ENCODE results near the gene KIAA1549. TPM values are rescaled to one million over a fixed set of nuclear protein-coding genes. Genes with fewer than 3 reads are reported as not detected.
"Not testable (repeated sequence)": the region's sequence is repeated elsewhere in the genome, so short reads cannot be mapped to it uniquely, and the experiment has no call there.

The KIAA1549 gene
- total RNA-seq, 2 experiments from 2014 or later: 1.7 to 2.2 TPM

DNA sequence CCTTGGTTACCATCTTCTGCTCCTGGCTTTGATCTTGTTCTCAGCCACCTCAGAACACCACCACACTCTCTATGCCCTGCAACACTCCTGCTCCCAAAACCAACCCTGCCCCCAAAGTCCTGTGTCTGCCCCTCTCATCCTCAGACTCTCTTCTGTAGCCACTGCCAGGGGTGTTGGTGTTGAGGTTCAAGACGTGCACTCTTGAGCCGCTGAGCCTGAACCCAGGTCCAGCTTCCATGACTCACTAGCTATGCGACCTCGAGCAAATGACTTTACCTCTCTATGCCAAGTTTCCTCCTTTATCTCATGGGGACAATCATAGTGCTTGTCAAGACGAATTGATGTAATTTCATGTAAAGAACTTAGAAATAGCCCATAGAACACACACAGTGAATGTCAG, 182.4 kb downstream of the KIAA1549 start:
- Mint-ChIP-seq H3K4me3 (no peak overlapping the region), H3K36me3 (peaks cover under 1% of the 10 kb centered on the region), H3K9me3 (no peaks in the 10 kb centered on the region), H3K27ac (no peak overlapping the region), H3K4me1 (peaks cover 4% of the 10 kb centered on the region), H3K27me3 (peaks cover 4% of the 10 kb centered on the region)
- DNase-seq: no peak

DNA sequence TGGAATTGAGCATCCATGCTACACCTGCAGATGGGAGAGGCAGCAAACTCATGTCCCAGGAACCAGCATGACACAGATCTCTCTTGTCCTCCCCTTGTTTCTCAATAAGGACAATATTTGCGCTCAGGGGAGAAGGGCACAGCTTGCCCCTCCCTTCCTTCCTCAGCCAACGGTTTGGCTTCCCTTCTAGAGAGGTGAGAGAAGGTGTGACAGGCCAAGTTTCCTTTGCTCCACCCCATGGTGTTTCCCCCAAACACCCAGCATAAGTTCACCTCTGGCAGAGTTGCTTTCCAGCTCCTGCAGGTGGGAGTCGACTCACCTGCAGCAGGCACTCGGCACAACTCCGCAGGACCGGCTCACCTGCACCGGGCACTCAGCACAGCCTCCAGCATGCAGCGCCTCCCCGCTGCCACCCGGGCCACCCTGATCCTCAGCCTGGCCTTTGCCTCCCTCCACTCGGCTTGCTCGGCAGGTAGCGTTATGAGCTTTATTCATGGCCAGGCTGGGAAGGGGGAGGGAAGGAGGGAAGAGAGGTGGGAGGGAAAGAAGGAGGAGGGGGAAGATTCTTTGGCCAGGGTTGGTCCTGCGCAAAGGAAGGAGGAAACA, 183.4 kb downstream of the KIAA1549 start, which contains the start of the genes ATP6V0A4 and TMEM213:
ATP6V0A4 (minus strand) TSS at position 482 of the 606 bp plus-strand sequence. CDS start 26,949 bp downstream, outside the sequence.
TMEM213 (plus strand) TSS at position 280 of the 606 bp plus-strand sequence; CDS start at position 391, 111 bp downstream.
- no peak for DNase-seq
- H3K36me3 Mint-ChIP-seq: no peaks in the 10 kb centered on the region
- peaks cover 4% of the 10 kb centered on the region for H3K4me1 Mint-ChIP-seq
- H3K9me3 Mint-ChIP-seq: no peaks in the 10 kb centered on the region
- H3K4me3 Mint-ChIP-seq: no peak within 1 kb of the TSS
- no peak within 1 kb of the TSS for H3K27ac Mint-ChIP-seq
- H3K27me3 Mint-ChIP-seq: peaks cover 4% of the 10 kb centered on the region

DNA sequence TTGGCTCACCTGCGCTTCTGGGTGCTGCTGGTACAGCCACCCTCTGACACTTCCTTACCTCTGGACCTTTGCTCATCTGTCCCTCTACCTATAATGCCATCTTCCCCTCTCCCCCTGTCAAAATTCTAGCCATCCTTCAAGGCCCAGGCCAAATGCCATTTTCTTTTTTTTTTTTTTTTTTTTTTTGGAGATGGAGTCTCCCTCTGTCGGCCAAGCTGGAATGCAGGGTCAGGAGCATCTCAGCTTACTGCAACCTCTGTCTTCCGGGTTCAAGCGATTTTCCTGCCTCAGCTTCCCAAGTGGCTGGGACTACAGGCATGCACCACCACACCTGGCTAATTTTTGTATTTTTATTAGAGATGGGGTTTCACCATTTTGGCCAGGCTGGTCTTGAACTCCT, 184.1 kb downstream of the KIAA1549 start:
- not testable (repeated sequence) for DNase-seq, H3K9me3 Mint-ChIP-seq, H3K27ac Mint-ChIP-seq, H3K4me1 Mint-ChIP-seq, H3K36me3 Mint-ChIP-seq, H3K4me3 Mint-ChIP-seq, H3K27me3 Mint-ChIP-seq

DNA sequence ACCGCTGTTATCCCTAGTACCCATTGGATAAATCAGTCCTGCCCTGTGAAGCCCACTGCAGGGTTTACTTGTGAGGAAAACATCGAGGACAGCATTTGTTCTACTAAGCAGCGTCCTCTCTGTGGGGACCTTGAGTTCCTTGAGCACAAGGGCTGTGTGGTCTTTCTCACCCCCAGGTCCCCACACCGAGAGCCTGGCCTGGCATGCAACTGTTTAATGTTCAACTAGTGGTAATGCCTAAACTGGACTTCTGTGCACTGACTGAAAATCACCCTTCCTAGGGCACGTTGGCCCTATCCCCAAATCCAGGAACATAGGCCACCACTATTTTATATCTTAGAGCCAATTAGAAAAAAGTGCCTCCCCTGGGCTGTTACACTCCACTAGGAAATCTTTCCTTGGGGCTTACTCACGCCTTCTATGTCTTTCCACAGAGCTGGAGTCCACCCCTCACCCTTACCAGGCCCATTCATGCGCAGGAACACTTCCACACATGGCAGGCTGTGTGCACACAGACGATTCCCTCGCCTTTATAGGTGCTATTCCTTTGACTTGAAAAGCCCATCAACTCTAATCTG, 185.1 kb downstream of the KIAA1549 start:
- H3K36me3 Mint-ChIP-seq: no peaks in the 10 kb centered on the region
- no peak for DNase-seq
- H3K27me3 Mint-ChIP-seq: peaks cover 4% of the 10 kb centered on the region
- no peak overlapping the region for H3K27ac Mint-ChIP-seq
- peaks cover 4% of the 10 kb centered on the region for H3K4me1 Mint-ChIP-seq
- H3K4me3 Mint-ChIP-seq: no peak overlapping the region
- no peaks in the 10 kb centered on the region for H3K9me3 Mint-ChIP-seq

DNA sequence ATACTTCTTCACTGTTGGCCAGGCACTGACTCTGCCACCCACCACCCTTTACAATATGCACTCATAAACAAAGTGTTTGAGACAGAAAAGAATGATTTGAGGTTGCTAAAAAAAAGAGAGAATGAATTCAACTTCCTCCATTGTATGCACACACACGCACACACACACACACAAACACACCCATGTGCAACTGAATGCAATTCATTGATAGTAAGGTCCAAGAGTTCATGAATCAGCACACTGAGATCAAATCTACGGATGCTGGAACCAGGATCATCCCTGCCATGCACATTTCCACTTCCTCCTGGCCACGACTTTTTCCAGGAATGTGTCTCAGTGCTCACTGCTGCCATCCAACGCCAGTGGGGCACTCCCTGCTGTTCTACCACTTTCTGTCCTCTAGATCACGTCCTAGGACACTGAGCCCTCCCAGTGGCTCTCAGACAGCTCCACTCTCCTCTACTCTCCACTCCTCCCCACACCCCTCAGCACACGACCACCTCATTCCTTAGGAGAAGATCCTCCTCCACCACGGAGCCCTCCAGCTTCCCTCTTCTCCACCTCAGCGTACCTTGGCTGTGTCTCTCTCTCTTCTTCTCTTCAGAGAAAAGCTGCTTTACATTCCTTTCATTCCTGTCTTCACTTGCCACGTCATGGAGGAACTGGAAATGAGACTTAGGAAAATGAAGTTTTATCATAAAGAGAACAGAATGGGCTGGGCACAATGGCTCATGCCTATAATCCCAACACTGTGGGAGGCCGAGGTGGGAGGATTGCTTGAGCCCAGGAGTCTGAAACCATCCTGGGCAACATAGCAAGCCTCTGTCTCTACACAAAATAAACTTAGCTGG, 195.4 kb downstream of the KIAA1549 start:
- no peaks in the 10 kb centered on the region for H3K4me1 Mint-ChIP-seq

DNA sequence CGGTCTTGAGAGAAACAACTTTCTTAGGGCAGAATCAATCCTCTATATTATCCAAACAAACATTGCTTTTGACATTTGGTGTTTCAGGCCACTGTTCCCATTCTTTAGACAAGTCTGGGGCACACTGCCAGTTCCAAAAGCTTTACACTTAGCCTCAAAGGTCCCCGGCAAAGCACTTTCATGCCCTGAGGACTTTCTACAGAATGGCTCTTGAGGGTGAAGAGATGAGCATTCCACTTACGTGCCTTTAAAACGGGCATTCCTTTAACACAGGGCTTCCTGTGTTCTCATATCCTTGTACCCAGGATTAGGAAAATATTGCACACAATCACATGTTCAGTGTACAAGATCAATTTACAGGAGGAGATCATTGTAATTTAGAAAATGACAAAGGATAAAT, 196.5 kb downstream of the KIAA1549 start:
- Mint-ChIP-seq H3K27me3 (no peaks in the 10 kb centered on the region), H3K4me3 (no peak overlapping the region), H3K27ac (no peak overlapping the region), H3K9me3 (peaks cover 14% of the 10 kb centered on the region), H3K36me3 (no peaks in the 10 kb centered on the region), H3K4me1 (no peaks in the 10 kb centered on the region)
- no peak for DNase-seq

More for the DNA sequence above, 195.4 kb downstream of the KIAA1549 start:
- Mint-ChIP-seq H3K9me3 (peaks cover 14% of the 10 kb centered on the region), H3K36me3 (no peaks in the 10 kb centered on the region), H3K4me3 (no peak overlapping the region), H3K27ac (no peak overlapping the region), H3K27me3 (no peaks in the 10 kb centered on the region)
- no peak for DNase-seq

Other genes starting within 250 kb of the KIAA1549 start
- not detected for gene TMEM213, start 183.4 kb downstream of the KIAA1549 start, total RNA-seq
- not detected for gene ATP6V0A4, start 183.2 kb downstream of the KIAA1549 start, total RNA-seq
- gene ZC3HAV1L, start 54.7 kb upstream of the KIAA1549 start, total RNA-seq: 10 to 100 TPM; 12.9 to 13.4 TPM
- gene ZC3HAV1, start 128.3 kb upstream of the KIAA1549 start, total RNA-seq: 100 to 1,000 TPM; 117 to 118 TPM
- 1 to 10 TPM; 8.8 to 9.4 TPM for gene UBN2, start 249.8 kb upstream of the KIAA1549 start, total RNA-seq

All from activated naive CD8-positive, alpha-beta T cell treated with anti-CD3 and anti-CD28 coated beads for 36 hours (primary cell).